Ovary (tissue), 9 donors: ENCODE results near the gene SCAPER. TPM values are rescaled to one million over a fixed set of nuclear protein-coding genes. Genes with fewer than 3 reads are reported as not detected.

ENCODE experiments used
- DNase-seq, 5 donors: peaks; one replicate each; pipeline ENCODE4 v3.0.0-alpha.2; 2019 to 2020
- H3K27ac ChIP-seq, 2 donors: fragments of 200-600 bp; one replicate each; pipeline versions ENCODE4 v1.5.1 to v1.8.0; 2019 to 2022
- H3K27me3 ChIP-seq: fragments of 200-600 bp; one replicate; pipeline ENCODE4 v1.8.0; 2022
- H3K36me3 ChIP-seq: fragments of 200-600 bp; sonication (generic); one replicate; pipeline ENCODE4 v1.5.1; 2019
- H3K4me1 ChIP-seq: one replicate; pipeline ENCODE4 v1.8.1; 2013; ENCODE audit warnings: mild to moderate bottlenecking, moderate library complexity; ENCODE audit not compliant: insufficient read depth
- H3K4me3 ChIP-seq: fragments of 200-600 bp; sonication (generic); one replicate; pipeline ENCODE4 v1.5.1; 2017
- H3K9me3 ChIP-seq, 2 donors: fragments of 200-600 bp in 1 of 2; sonication (generic) in 1 of 2; one replicate each; pipeline versions ENCODE4 v1.5.1 to v1.8.1; 2013 to 2019; ENCODE audit warnings: mild to moderate bottlenecking in 1 of 2, moderate library complexity in 1 of 2
- EP300 ChIP-seq: sonication (generic); formaldehyde crosslinking; IDR thresholded peaks from one replicate; pipeline ENCODE4 v1.6.1; 2017; ENCODE audit warnings: antibody characterized with exemption
- POLR2A ChIP-seq: fragments of 450-650 bp; IDR thresholded peaks from one replicate; pipeline ENCODE4 v1.6.1; 2017; ENCODE audit warnings: antibody characterized with exemption, mild to moderate bottlenecking, moderate library complexity
- WGBS, 3 donors: extraction: QIAGEN DNeasy Blood & Tissue Kit in 1 of 3; methylation state at CpG; one replicate each; pipeline versions ENCODE4 v1.1.5 to v1.1.7; 2013 to 2017; 5-methylcytosine and 5-hydroxymethylcytosine counted together
- intact Hi-C, 4 donors: fragments of 100-400 bp; cut with DNase I; formaldehyde crosslinking; loops; one replicate each; pipeline versions ENCODE4 v1.11.0 to v1.15.1; 2022 to 2023
- polyA plus RNA-seq, 2 donors: library from polyadenylated mRNA; stranded (reverse); fragments of 200-250 nt in 1 of 2; fragments of 350-450 nt in 1 of 2; fragmentation: Illumina TruSeq in 1 of 2; extraction: RNeasy Lipid Tissue Mini Kit (QIAGEN cat#74804) in 1 of 2; gene quantifications; one replicate each; pipeline ENCODE4 v1.2.3, GENCODE V29; 2013 to 2014
- total RNA-seq, 7 donors: library from RNA; depleted of rRNA in 2 of 7; stranded (reverse); fragments of >200 nt in 2 of 7; fragmentation: NEBNext Ultra II Directional in 3 of 7; extraction: Animal tissue kit (Norgen Biotek cat#: 25700) in 3 of 7; gene quantifications; one replicate each; pipeline versions ENCODE4 v1.1.0 to v1.2.4, GENCODE V29; 2016 to 2023
- TF ChIP-seq, protein P1 (sequence below), 3 donors: fragments of 450-650 bp in 2 of 3; fragments of 200-600 bp in 1 of 3; IDR thresholded peaks; one replicate each; pipeline versions ENCODE4 v1.5.1 to v1.8.0; 2016 to 2022; ENCODE audit warnings: antibody characterized with exemption in 3 of 3, mild to moderate bottlenecking in 1 of 3
- donor health status: DM: no; HTN: no; CAD: no; lungs with moderate emphysema.
- donor health status: DM: no; HTN: no; CAD: no.
- donor health status: Bipolar disorder and iron deficiency.
- donor health status: DM: yes; HTN: yes; CAD: no.
- donor health status: DM: no; HTN: no; CAD: no.
- donor health status: DM: yes; HTN: yes; CAD: no.

Gene SCAPER
- total and polyA plus RNA-seq, 9 donors = 13.7 to 45.8 (median 27.9) TPM

DNA sequence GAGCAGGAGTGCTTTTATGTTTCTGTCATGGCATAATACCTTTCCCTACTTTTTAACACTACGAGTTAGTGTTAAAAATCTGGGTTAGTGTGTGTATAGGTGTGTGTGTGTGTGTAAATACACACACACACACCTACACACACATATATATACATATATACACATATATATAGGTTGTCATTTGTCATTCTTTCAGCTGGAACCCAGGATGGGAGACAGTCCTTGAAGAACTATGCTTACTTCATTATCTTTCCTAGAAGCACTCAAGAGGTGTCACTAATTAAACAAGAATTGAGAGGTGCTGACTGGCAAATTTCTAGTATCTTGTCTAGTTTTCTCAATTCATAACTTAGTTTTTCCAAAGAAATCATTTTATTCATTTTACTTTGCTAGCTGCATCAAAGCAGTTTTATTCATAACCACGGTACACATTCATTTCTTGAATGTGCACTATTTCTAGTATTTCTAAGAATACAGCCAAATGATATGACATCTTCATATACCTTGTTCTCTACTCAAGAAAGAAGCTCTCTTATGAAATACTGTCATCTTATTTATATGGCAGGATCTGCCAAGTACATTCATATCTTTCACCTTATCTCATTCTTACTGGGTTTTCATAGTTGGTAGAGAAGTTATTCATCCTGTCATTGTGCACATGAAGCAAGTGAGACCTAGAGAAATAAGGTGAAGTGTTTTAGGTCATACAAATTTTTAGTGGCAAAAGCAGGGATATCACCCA lies 522.0 kb downstream of the SCAPER start:
- WGBS, 3 donors = 93 to 97% (median 95%) methylated on average over 2 of the region's 2 CpGs
- no peaks in the 10 kb centered on the region for H3K27me3 ChIP-seq
- no peaks in the 10 kb centered on the region for H3K4me1 ChIP-seq
- TF ChIP-seq, protein P1, sequence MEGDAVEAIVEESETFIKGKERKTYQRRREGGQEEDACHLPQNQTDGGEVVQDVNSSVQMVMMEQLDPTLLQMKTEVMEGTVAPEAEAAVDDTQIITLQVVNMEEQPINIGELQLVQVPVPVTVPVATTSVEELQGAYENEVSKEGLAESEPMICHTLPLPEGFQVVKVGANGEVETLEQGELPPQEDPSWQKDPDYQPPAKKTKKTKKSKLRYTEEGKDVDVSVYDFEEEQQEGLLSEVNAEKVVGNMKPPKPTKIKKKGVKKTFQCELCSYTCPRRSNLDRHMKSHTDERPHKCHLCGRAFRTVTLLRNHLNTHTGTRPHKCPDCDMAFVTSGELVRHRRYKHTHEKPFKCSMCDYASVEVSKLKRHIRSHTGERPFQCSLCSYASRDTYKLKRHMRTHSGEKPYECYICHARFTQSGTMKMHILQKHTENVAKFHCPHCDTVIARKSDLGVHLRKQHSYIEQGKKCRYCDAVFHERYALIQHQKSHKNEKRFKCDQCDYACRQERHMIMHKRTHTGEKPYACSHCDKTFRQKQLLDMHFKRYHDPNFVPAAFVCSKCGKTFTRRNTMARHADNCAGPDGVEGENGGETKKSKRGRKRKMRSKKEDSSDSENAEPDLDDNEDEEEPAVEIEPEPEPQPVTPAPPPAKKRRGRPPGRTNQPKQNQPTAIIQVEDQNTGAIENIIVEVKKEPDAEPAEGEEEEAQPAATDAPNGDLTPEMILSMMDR (IDR thresholded peaks at IDR 0.05) = no peak
- TF ChIP-seq POLR2A = no peak
- no peak for TF ChIP-seq EP300
- no peak overlapping the region for H3K4me3 ChIP-seq
- DNase-seq = no peak
- H3K36me3 ChIP-seq = no peaks in the 10 kb centered on the region
- H3K27ac ChIP-seq = no peak overlapping the region
- no peaks in the 10 kb centered on the region for H3K9me3 ChIP-seq
- intact Hi-C loops = no loop called here

DNA sequence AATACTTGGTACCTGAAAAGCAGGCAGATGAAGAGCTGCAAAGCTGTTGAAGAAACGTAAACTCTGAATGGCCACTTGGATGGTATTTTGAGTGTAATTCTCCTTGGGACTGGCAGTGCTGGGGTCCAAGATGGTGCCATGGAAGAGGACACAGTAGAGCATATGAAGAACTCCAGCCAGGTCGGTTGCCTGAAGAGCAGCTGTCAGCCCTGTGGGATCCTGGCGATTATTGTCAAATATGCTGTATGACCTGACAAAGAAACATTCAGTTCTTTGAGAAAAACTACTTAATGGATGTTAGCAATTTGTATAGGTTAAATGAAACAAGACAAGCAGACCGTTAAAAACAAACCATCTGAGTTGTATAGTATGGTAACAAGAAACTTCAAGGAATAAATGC lies 523.8 kb downstream of the SCAPER start:
- WGBS, 3 donors = 92 to 95% (median 94%) methylated on average over 4 of the region's 4 CpGs
- intact Hi-C loops = no loop called here
- TF ChIP-seq, protein P1 (IDR thresholded peaks at IDR 0.05) = no peak
- TF ChIP-seq POLR2A (no peak), EP300 (no peak)

DNA sequence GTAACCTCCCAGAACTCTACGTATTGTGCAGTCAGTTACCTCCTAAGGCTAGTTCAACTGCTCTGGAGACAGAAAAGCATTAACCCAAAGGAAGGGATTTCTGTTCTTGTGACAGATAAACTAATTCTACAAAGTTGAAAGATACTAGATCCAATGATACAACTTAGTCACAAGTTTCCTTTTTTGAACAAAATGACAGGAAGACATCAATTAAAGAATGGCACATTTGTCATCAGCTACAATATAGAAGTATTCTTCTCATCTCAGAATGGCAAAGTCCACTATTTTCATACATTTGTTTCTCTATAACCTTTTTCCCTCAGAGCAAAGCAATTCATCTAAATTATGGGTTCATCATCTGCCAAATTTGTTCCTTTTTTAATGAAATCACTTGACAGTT lies 524.9 kb downstream of the SCAPER start:
- Histone ChIP-seq H3K4me1 (no peaks in the 10 kb centered on the region), H3K27ac (no peak overlapping the region), H3K9me3 (no peaks in the 10 kb centered on the region), H3K4me3 (no peak overlapping the region), H3K27me3 (no peaks in the 10 kb centered on the region), H3K36me3 (no peaks in the 10 kb centered on the region)
- DNase-seq = no peak
- 94 to 100% (median 97%) methylated on average over 1 of the region's 1 CpG for WGBS, 3 donors
- TF ChIP-seq, protein P1 (IDR thresholded peaks at IDR 0.05) = no peak
- no peak for TF ChIP-seq EP300
- TF ChIP-seq POLR2A = no peak
- intact Hi-C loops = no loop called here

More for the DNA sequence above, 523.8 kb downstream of the SCAPER start:
- no peak for DNase-seq
- H3K27me3 ChIP-seq = no peaks in the 10 kb centered on the region
- no peaks in the 10 kb centered on the region for H3K9me3 ChIP-seq
- H3K4me1 ChIP-seq = no peaks in the 10 kb centered on the region
- H3K36me3 ChIP-seq = no peaks in the 10 kb centered on the region
- no peak overlapping the region for H3K27ac ChIP-seq
- H3K4me3 ChIP-seq = no peak overlapping the region

DNA sequence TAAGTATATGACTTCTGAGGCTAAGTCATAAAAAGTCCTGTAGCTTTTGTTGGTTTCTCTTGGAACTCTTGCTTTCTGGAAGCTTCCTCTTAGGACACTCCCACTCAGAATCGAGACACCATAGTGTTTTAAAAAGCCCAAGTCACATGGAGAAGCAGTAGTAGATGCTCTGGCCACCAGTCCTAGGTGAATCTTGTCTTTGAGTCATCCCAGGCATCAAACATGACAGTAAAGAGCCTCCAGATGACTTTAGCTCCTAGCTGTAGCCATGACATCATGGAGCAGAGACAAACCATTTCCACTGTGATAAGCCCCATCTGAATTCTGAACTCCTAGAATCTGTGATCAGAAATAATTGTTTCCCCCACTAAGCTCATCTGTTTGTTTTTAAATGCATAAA lies 526.4 kb downstream of the SCAPER start:
- H3K9me3 ChIP-seq = no peaks in the 10 kb centered on the region
- H3K27ac ChIP-seq = no peak overlapping the region
- TF ChIP-seq EP300 (no peak), POLR2A (no peak)
- TF ChIP-seq, protein P1 (IDR thresholded peaks at IDR 0.05) = no peak
- H3K27me3 ChIP-seq = no peaks in the 10 kb centered on the region
- H3K36me3 ChIP-seq = no peaks in the 10 kb centered on the region
- H3K4me3 ChIP-seq = no peak overlapping the region
- WGBS, 3 donors = 89 to 100% (median 96%) methylated on average over 1 of the region's 1 CpG
- DNase-seq = no peak
- intact Hi-C loops = no loop called here
- H3K4me1 ChIP-seq = no peaks in the 10 kb centered on the region
